Fibroblast of skin of abdomen (primary cell): ENCODE measurements around the gene DNAH2.

Source experiments
- DNase-seq: peaks from one replicate; pipeline ENCODE4 v3.0.0-alpha.2; 2013

DNAH2 gene

GRCh38 chr17:7840441-7840840 is 122.9 kb downstream of the DNAH2 start:
- DNase-seq: no peak

GRCh38 chr17:7840875-7841274 is 123.3 kb downstream of the DNAH2 start:
- no peak for DNase-seq

- DNase-seq: peak; percentile 94
These were observed 123.9 kb downstream of the DNAH2 start for GRCh38 chr17:7841396-7841914.

GRCh38 chr17:7841915-7842379 is 124.4 kb downstream of the DNAH2 start:
- peak; percentile 90 for DNase-seq

- DNase-seq: peak; percentile 95
These were observed 125.1 kb downstream of the DNAH2 start for GRCh38 chr17:7842380-7843256.

- DNase-seq: no peak
These were observed 125.7 kb downstream of the DNAH2 start for GRCh38 chr17:7843257-7843535.

- DNase-seq: peak; percentile 80
These were observed 126.2 kb downstream of the DNAH2 start for GRCh38 chr17:7843536-7844291.

- peak; percentile 92 for DNase-seq
These were observed 127.0 kb downstream of the DNAH2 start for GRCh38 chr17:7844292-7845154.

GRCh38 chr17:7845359-7846062 is 128.0 kb downstream of the DNAH2 start:
- DNase-seq: no peak

GRCh38 chr17:7846063-7846735 is 128.7 kb downstream of the DNAH2 start:
- no peak for DNase-seq

- DNase-seq: no peak
These were observed 129.5 kb downstream of the DNAH2 start for GRCh38 chr17:7846765-7847661.

- DNase-seq: no peak
These were observed 130.6 kb downstream of the DNAH2 start for GRCh38 chr17:7848131-7848579.

GRCh38 chr17:7848739-7849129 is 131.2 kb downstream of the DNAH2 start:
- no peak for DNase-seq

GRCh38 chr17:7849130-7849750 is 131.7 kb downstream of the DNAH2 start:
- DNase-seq: no peak

- no peak for DNase-seq
These were observed 132.4 kb downstream of the DNAH2 start for GRCh38 chr17:7849751-7850504.

GRCh38 chr17:7850701-7851437 is 133.3 kb downstream of the DNAH2 start:
- DNase-seq: no peak

GRCh38 chr17:7851438-7852261 is 134.1 kb downstream of the DNAH2 start:
- peak; percentile 81 for DNase-seq
